Panc1 (cell line): ENCODE data around the gene LIPH. TPM values are rescaled to one million over a fixed set of nuclear protein-coding genes. Genes with fewer than 3 reads are reported as not detected.

ENCODE experiments used
- ATAC-seq: fragments of 200-7000 bp; cut with Tn5 transposase; 2 replicates; pipeline ENCODE4 v1.9.1; 2020; ENCODE audit warnings: mild to moderate bottlenecking, moderate library complexity
- BruUV-seq: library from RNA; stranded (reverse); fragments of 400-500 nt; replicated peaks from 2 replicates; lab custom pipeline; 2021; lab: Mats Ljungman, UMichigan
- CTCF ChIA-PET: fragments of 300-600 bp; sonication (Branson Sonifier 250); formaldehyde crosslinking; loops from one replicate; lab custom pipeline; 2022; ENCODE audit warnings: antibody characterized with exemption; lab: Charles Lee
- POLR2A ChIA-PET: fragments of 300-600 bp; sonication (Branson Sonifier 250); formaldehyde crosslinking; loops from one replicate; lab custom pipeline; 2022; ENCODE audit warnings: antibody characterized with exemption; lab: Charles Lee
- DNase-seq: peaks from one replicate; pipeline ENCODE4 v3.0.0-alpha.2; 2010; ENCODE audit warnings: low read depth, low spot score
- H3K27ac ChIP-seq: 2 replicates; pipeline ENCODE4 v1.5.1; 2011; ENCODE audit warnings: mild to moderate bottlenecking, low read length, inconsistent platforms
- H3K27me3 ChIP-seq: fragments of 200-500 bp; sonication (Bioruptor generic); 2 replicates; pipeline ENCODE4 v1.6.0; 2014; ENCODE audit warnings: low read length, inconsistent platforms; ENCODE audit not compliant: control insufficient read depth, insufficient read depth
- H3K36me3 ChIP-seq: fragments of 200-500 bp; sonication (Bioruptor generic); 2 replicates; pipeline ENCODE4 v1.5.1; 2014; ENCODE audit warnings: inconsistent platforms, mild to moderate bottlenecking, low read length, moderate library complexity; ENCODE audit not compliant: control insufficient read depth, insufficient read depth
- H3K4me1 ChIP-seq: 2 replicates; pipeline ENCODE4 v1.5.1; 2011; ENCODE audit warnings: inconsistent platforms, mild to moderate bottlenecking, low read length, moderate library complexity; ENCODE audit not compliant: control insufficient read depth, insufficient read depth
- H3K4me3 ChIP-seq, 2 experiments: 2 replicates each; pipeline ENCODE4 v1.5.1; 2011 to 2012; ENCODE audit warnings: low read depth in 2 of 2, low read length in 2 of 2, mild to moderate bottlenecking in 2 of 2, inconsistent platforms in 1 of 2, moderate library complexity in 1 of 2
- H3K9me3 ChIP-seq: fragments of 200-500 bp; sonication (Bioruptor generic); 2 replicates; pipeline ENCODE4 v1.5.1; 2014; ENCODE audit warnings: low read depth, mild to moderate bottlenecking, inconsistent platforms, low read length, moderate library complexity; ENCODE audit not compliant: control insufficient read depth, insufficient read depth
- CTCF ChIP-seq: fragments of 450-650 bp; IDR thresholded peaks from 2 replicates; pipeline ENCODE4 v1.5.1; 2017; ENCODE audit warnings: mild to moderate bottlenecking
- POLR2AphosphoS5 ChIP-seq: IDR thresholded peaks from 2 replicates; pipeline ENCODE4 v1.6.1; 2012; ENCODE audit warnings: mild to moderate bottlenecking, low read depth, low read length, moderate library complexity
- REST ChIP-seq, 2 experiments: IDR thresholded peaks; 2 replicates each; pipeline ENCODE4 v1.6.1; 2011 to 2012; ENCODE audit warnings: low read depth in 2 of 2, control low read depth in 1 of 2, low read length in 1 of 2, mild to moderate bottlenecking in 1 of 2, moderate library complexity in 1 of 2; ENCODE audit not compliant: insufficient read depth in 1 of 2
- SIN3A ChIP-seq: IDR thresholded peaks from 2 replicates; pipeline ENCODE4 v1.6.1; 2012; ENCODE audit warnings: low read depth, mild to moderate bottlenecking, low read length, moderate library complexity, borderline replicate concordance; ENCODE audit not compliant: insufficient read depth
- TCF7L2 ChIP-seq: IDR thresholded peaks from 2 replicates; pipeline ENCODE4 v1.6.1; 2011; ENCODE audit warnings: mild to moderate bottlenecking, low read depth, low read length, inconsistent platforms
- in situ Hi-C: cut with HindIII; loops from 2 replicates; pipeline ENCODE4 v1.10.0; 2016; ENCODE audit warnings: low sequenced_read_pairs, low pct_unique_long_range_greater_than_20kb
- intact Hi-C: fragments of 100-400 bp; cut with micrococcal nuclease; formaldehyde crosslinking; loops from one replicate; pipeline ENCODE4 v1.10.0; 2022; ENCODE audit not compliant: unreplicated experiment
- total RNA-seq: library from RNA; stranded (reverse); gene quantifications from one replicate; pipeline ENCODE4 v1.2.1, GENCODE V29; 2021; ENCODE audit not compliant: unreplicated experiment

The LIPH gene
- total RNA-seq, 1 experiment from 2014 or later, result 19.9 TPM

- POLR2A ChIA-PET, result interaction anchor here (0.6 to 0.7 kb wide), 5 partner anchors 8 to 381 kb away, joined by 3 to 8 read pairs (median 4); no protein-coding TSS in a partner anchor
- ATAC-seq, result peak; percentile 100
- no TSS peak for BruUV-seq
- Histone ChIP-seq H3K27ac (peak within 1 kb of the TSS; percentile 82), H3K27me3 (no peaks in the 10 kb centered on the region), H3K9me3 (no peaks in the 10 kb centered on the region), H3K4me3 (peak within 1 kb of the TSS; percentile 85 to 86), H3K36me3 (no peaks in the 10 kb centered on the region), H3K4me1 (peaks cover 4% of the 10 kb centered on the region; the same call in 1 of the 2 replicates)
- CTCF ChIA-PET, result interaction anchor here (0.5 to 1.1 kb wide), 3 partner anchors 38 to 193 kb away, joined by 3 to 8 read pairs (median 3); no protein-coding TSS in a partner anchor
- TF ChIP-seq SIN3A (peak; percentile 76), TCF7L2 (0 out of 2 replicates have a peak, but pooled peaks have one; percentile 27), POLR2AphosphoS5 (peak; percentile 91), CTCF (no peak), REST (IDR thresholded peaks at IDR 0.05; ENCODE audit: insufficient read depth in 1 of 2, low read depth in 2 of 2, low read length in 1 of 2) (no peak)
- in situ Hi-C loops (no loop called here), intact Hi-C loops (no loop called here)
- DNase-seq, result peak; percentile 98
These were observed 33.7 kb upstream of the LIPH start, which contains the start of gene SENP2 for GRCh38 chr3:185585859-185586685. Gene SENP2, plus strand, starts transcription at chr3:185586295. Its CDS starts 119 bp downstream, at chr3:185586414.

GRCh38 chr3:185585518-185585858, 33.1 kb upstream of the LIPH start:
- in situ Hi-C loops, result no loop called here
- intact Hi-C loops, result no loop called here
- ATAC-seq (no peak), DNase-seq (no peak)
- peaks cover 4% of the 10 kb centered on the region; the same call in 1 of the 2 replicates for H3K4me1 ChIP-seq
- H3K4me3 ChIP-seq, result peak overlapping the region; percentile 84 to 86
- ChIA-PET POLR2A (interaction anchor here (0.6 kb wide), 4 partner anchors 8 to 381 kb away, joined by 4 to 8 read pairs (median 4); no protein-coding TSS in a partner anchor), CTCF (interaction anchor here (1.1 to 1.3 kb wide), 2 partner anchors 11 to 124 kb away, joined by 3 to 8 read pairs; no protein-coding TSS in a partner anchor)
- peak overlapping the region; percentile 82 for H3K27ac ChIP-seq
- H3K9me3 ChIP-seq, result no peaks in the 10 kb centered on the region
- no peaks in the 10 kb centered on the region for H3K27me3 ChIP-seq
- H3K36me3 ChIP-seq, result no peaks in the 10 kb centered on the region
- no TSS peak for BruUV-seq
- no peak for TF ChIP-seq TCF7L2
- TF ChIP-seq REST (IDR thresholded peaks at IDR 0.05; ENCODE audit: insufficient read depth in 1 of 2, low read depth in 2 of 2, low read length in 1 of 2), result no peak
- no peak for TF ChIP-seq CTCF
- TF ChIP-seq POLR2AphosphoS5, result no peak
- TF ChIP-seq SIN3A, result no peak
